Smooth muscle cell (in vitro differentiated cells): ENCODE results near the gene SLC1A3. TPM values are rescaled to one million over a fixed set of nuclear protein-coding genes. Genes with fewer than 3 reads are reported as not detected.

Experiments
- DNase-seq: peaks from one replicate; lab custom pipeline; 2025; ENCODE audit not compliant: unreplicated experiment; lab: John Stamatoyannopoulos, UW
- H2AFZ ChIP-seq: fragments of 200-600 bp; sonication (generic); 2 replicates; pipeline ENCODE4 v1.6.0; 2016; ENCODE audit warnings: antibody characterized with exemption, low read depth, mild to moderate bottlenecking
- H3F3A ChIP-seq: fragments of 200-600 bp; sonication (generic); 2 replicates; pipeline ENCODE4 v1.6.0; 2017; ENCODE audit warnings: antibody characterized with exemption, low read depth
- H3K27ac ChIP-seq: fragments of 200-600 bp; sonication (generic); 2 replicates; pipeline ENCODE4 v1.5.1; 2016; ENCODE audit warnings: low read depth, mild to moderate bottlenecking
- H3K27me3 ChIP-seq: fragments of 200-600 bp; sonication (generic); 2 replicates; pipeline ENCODE4 v1.6.1; 2016; ENCODE audit warnings: low read depth, mild to moderate bottlenecking
- H3K36me3 ChIP-seq: fragments of 200-600 bp; sonication (generic); 2 replicates; pipeline ENCODE4 v1.5.1; 2016; ENCODE audit warnings: low read depth
- H3K4me1 ChIP-seq: fragments of 200-600 bp; sonication (generic); 2 replicates; pipeline ENCODE4 v1.5.1; 2016; ENCODE audit warnings: low read depth
- H3K4me2 ChIP-seq: fragments of 200-600 bp; sonication (generic); 2 replicates; pipeline ENCODE4 v1.6.0; 2016; ENCODE audit warnings: mild to moderate bottlenecking
- H3K4me3 ChIP-seq: fragments of 200-600 bp; sonication (generic); 2 replicates; pipeline ENCODE4 v1.5.1; 2016; ENCODE audit warnings: mild to moderate bottlenecking
- H3K79me2 ChIP-seq: fragments of 200-600 bp; sonication (generic); 2 replicates; pipeline ENCODE4 v1.6.0; 2016; ENCODE audit warnings: low read depth, mild to moderate bottlenecking
- H3K9ac ChIP-seq: fragments of 200-600 bp; sonication (generic); 2 replicates; pipeline ENCODE4 v1.6.0; 2016; ENCODE audit warnings: low read depth
- H3K9me3 ChIP-seq: fragments of 200-600 bp; sonication (generic); replicated peaks from 2 replicates; pipeline ENCODE4 v1.5.1; 2016; ENCODE audit warnings: low read depth
- H4K20me1 ChIP-seq: fragments of 200-600 bp; sonication (generic); 2 replicates; pipeline ENCODE4 v1.6.0; 2016; ENCODE audit warnings: low read depth
- CTCF ChIP-seq: fragments of 200-600 bp; sonication (generic); IDR thresholded peaks from 2 replicates; pipeline ENCODE4 v1.5.1; 2017; ENCODE audit warnings: borderline replicate concordance, mild to moderate bottlenecking, antibody characterized with exemption; ENCODE audit not compliant: insufficient read depth, poor library complexity, severe bottlenecking
- whole genome bisulfite sequencing: methylation state at CpG from one replicate; pipeline ENCODE4 v1.1.7; 2016; ENCODE audit warnings: low lambda C conversion rate; 5-methylcytosine and 5-hydroxymethylcytosine counted together
- polyA plus RNA-seq: library from polyadenylated mRNA; unstranded; fragments of >200 nt; fragmentation: Nextera tagmentation; extraction: Ambion mirVana; gene quantifications from 2 replicates; pipeline ENCODE4 v1.2.1, GENCODE V29; 2016
- total RNA-seq: library from RNA; depleted of rRNA; stranded (reverse); fragments of >200 nt; gene quantifications from 2 replicates; pipeline ENCODE4 v1.2.3, GENCODE V29; 2014

The SLC1A3 gene
- total and polyA plus RNA-seq, 2 experiments from 2014 or later, result 2.1 to 6.8 TPM

GRCh38 chr5:36720688-36721087 is 114.3 kb downstream of the SLC1A3 start:
- no peak for DNase-seq

GRCh38 chr5:36721664-36722235 is 115.3 kb downstream of the SLC1A3 start:
- TF ChIP-seq CTCF, result no peak
- Histone ChIP-seq H3F3A (no peaks in the 10 kb centered on the region), H3K9me3 (no peaks in the 10 kb centered on the region), H3K27me3 (no peaks in the 10 kb centered on the region), H2AFZ (no peak overlapping the region), H3K79me2 (no peaks in the 10 kb centered on the region), H3K4me3 (no peak overlapping the region), H3K4me2 (no peak overlapping the region), H3K9ac (no peak overlapping the region), H3K36me3 (no peaks in the 10 kb centered on the region), H4K20me1 (no peaks in the 10 kb centered on the region), H3K4me1 (no peaks in the 10 kb centered on the region), H3K27ac (no peak overlapping the region)
- 84% methylated on average over 5 of the region's 5 CpGs for WGBS
- DNase-seq, result no peak

More at GRCh38 chr5:36720688-36721087, 114.3 kb downstream of the SLC1A3 start:
- Histone ChIP-seq H3K9ac (no peak overlapping the region), H3K4me3 (no peak overlapping the region), H3K27me3 (no peaks in the 10 kb centered on the region), H4K20me1 (no peaks in the 10 kb centered on the region), H2AFZ (no peak overlapping the region), H3F3A (no peaks in the 10 kb centered on the region), H3K36me3 (no peaks in the 10 kb centered on the region), H3K4me1 (no peaks in the 10 kb centered on the region), H3K4me2 (no peak overlapping the region), H3K9me3 (no peaks in the 10 kb centered on the region), H3K79me2 (no peaks in the 10 kb centered on the region), H3K27ac (no peak overlapping the region)
- 77% methylated on average over 4 of the region's 4 CpGs for WGBS
- TF ChIP-seq CTCF, result no peak

GRCh38 chr5:36722900-36723299 is 116.5 kb downstream of the SLC1A3 start:
- DNase-seq, result no peak
- 86% methylated on average over 6 of the region's 6 CpGs for WGBS
- Histone ChIP-seq H3K27me3 (no peaks in the 10 kb centered on the region), H3K4me1 (no peaks in the 10 kb centered on the region), H3K9me3 (no peaks in the 10 kb centered on the region), H4K20me1 (no peaks in the 10 kb centered on the region), H3K4me3 (no peak overlapping the region), H3K27ac (no peak overlapping the region), H3K4me2 (no peak overlapping the region), H3K79me2 (no peaks in the 10 kb centered on the region), H3K9ac (no peak overlapping the region), H3K36me3 (no peaks in the 10 kb centered on the region), H2AFZ (no peak overlapping the region), H3F3A (no peaks in the 10 kb centered on the region)
- no peak for TF ChIP-seq CTCF

- no peak overlapping the region for H3K9ac ChIP-seq
- no peaks in the 10 kb centered on the region for H3K9me3 ChIP-seq
- DNase-seq, result no peak
- TF ChIP-seq CTCF, result no peak
- no peaks in the 10 kb centered on the region for H4K20me1 ChIP-seq
- H3K27ac ChIP-seq, result no peak overlapping the region
- H3K27me3 ChIP-seq, result no peaks in the 10 kb centered on the region
- 91% methylated on average over 2 of the region's 2 CpGs for WGBS
- no peaks in the 10 kb centered on the region for H3K4me1 ChIP-seq
- H3F3A ChIP-seq, result no peaks in the 10 kb centered on the region
- no peaks in the 10 kb centered on the region for H3K36me3 ChIP-seq
- no peaks in the 10 kb centered on the region for H3K79me2 ChIP-seq
- H2AFZ ChIP-seq, result no peak overlapping the region
- no peak overlapping the region for H3K4me2 ChIP-seq
- no peak overlapping the region for H3K4me3 ChIP-seq
Measured at GRCh38 chr5:36723912-36724311, 117.5 kb downstream of the SLC1A3 start.
